ENCODE measurements around the gene MAP7. TPM values are rescaled to one million over a fixed set of nuclear protein-coding genes. Genes with fewer than 3 reads are reported as not detected.

The MAP7 gene
- total and polyA plus RNA-seq, 2 of the 13 experiments (the other 11 are each of a cell fraction or from before 2014, with no cell fraction given) = 0.04 TPM; not detected in 1

DNA sequence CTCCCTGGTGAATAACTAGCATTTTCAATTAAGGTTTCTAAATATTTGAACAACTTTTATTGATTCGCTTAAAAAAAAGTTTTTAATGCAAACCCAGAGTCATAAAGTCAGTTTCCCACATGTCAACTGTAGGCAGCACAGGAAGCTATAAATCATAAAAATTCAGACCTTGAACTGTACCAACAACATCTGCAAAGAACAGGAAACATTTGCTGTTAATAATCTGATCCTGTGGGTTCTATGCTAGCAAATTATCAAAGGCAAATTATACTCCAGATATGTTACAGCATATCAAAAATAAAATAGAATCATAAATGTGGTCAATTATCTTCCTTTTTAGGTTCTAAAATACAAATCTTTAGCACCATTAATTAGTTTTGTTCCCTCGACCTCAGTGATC is 16.6 kb upstream of the MAP7 start:
- Histone ChIP-seq H3K79me2 (ENCODE audit: insufficient read depth, low read length) (no peaks in the 10 kb centered on the region), H2AFZ (ENCODE audit: low read length) (no peak overlapping the region), H3K27me3 (ENCODE audit: control insufficient read depth in 1 of 2, insufficient read depth in 2 of 2, low read length in 2 of 2) (peaks cover 0 to 6% of the 10 kb centered on the region in 2 experiments; a peak in 2 of 5 replicates), H3K27ac (ENCODE audit: extremely low read length, insufficient read depth, low read length) (no peak overlapping the region), H3K36me3 (replicated peaks in 1 of 2; ENCODE audit: control insufficient read depth in 1 of 2, insufficient read depth in 2 of 2, low read length in 2 of 2) (no peaks in the 10 kb centered on the region), H3K9me3 (ENCODE audit: low read length) (peaks cover 16% of the 10 kb centered on the region; the same call in 1 of the 2 replicates), H3K4me3 (replicated peaks in 1 of 3; ENCODE audit: insufficient read depth in 1 of 3, low read depth in 2 of 3, low read length in 3 of 3) (no peak overlapping the region), H3K4me2 (ENCODE audit: low read depth, low read length) (no peak overlapping the region), H3K9ac (ENCODE audit: insufficient read depth, low read depth, low read length) (no peak overlapping the region), H4K20me1 (ENCODE audit: insufficient read depth, low read length) (no peaks in the 10 kb centered on the region), H3K4me1 (ENCODE audit: insufficient read depth, low read length) (no peaks in the 10 kb centered on the region)
- in situ Hi-C loops (cut with HindIII; ENCODE audit: extremely low pct_ligation_motif_present, low pct_unique_long_range_greater_than_20kb) (no loop called here), intact Hi-C loops (cut with micrococcal nuclease; ENCODE audit: unreplicated experiment) (no loop called here)
- ATAC-seq = no peak
- no peak for DNase-seq (ENCODE audit: low spot score)
- no peak for FAIRE-seq
- ChIA-PET POLR2A (no interaction called here), CTCF (ENCODE audit: low intra/inter-chr PET ratio, low total read pairs) (no interaction called here)
- 0% methylated on average over 2 of the region's 2 CpGs for WGBS (ENCODE audit: low lambda C conversion rate)
- no TSS peak for BruUV-seq (replicated peaks)
- TF ChIP-seq PCBP2 (optimal IDR thresholded peaks at IDR 0.05; ENCODE audit: low read depth, low read length, poor library complexity, severe bottlenecking) = no peak
- no peak for TF ChIP-seq RBFOX2 (IDR thresholded peaks at IDR 0.05; ENCODE audit: low read depth, low read length)
- TF ChIP-seq, protein P1, sequence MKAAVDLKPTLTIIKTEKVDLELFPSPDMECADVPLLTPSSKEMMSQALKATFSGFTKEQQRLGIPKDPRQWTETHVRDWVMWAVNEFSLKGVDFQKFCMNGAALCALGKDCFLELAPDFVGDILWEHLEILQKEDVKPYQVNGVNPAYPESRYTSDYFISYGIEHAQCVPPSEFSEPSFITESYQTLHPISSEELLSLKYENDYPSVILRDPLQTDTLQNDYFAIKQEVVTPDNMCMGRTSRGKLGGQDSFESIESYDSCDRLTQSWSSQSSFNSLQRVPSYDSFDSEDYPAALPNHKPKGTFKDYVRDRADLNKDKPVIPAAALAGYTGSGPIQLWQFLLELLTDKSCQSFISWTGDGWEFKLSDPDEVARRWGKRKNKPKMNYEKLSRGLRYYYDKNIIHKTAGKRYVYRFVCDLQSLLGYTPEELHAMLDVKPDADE (CRISPR knock-in tag; IDR thresholded peaks at IDR 0.05) = no peak
- no peak for TF ChIP-seq MTF2 (CRISPR knock-in tag; IDR thresholded peaks at IDR 0.05; ENCODE audit: borderline replicate concordance)
- no peak for TF ChIP-seq POLR2AphosphoS2 (IDR thresholded peaks at IDR 0.05; ENCODE audit: low read depth, low read length)

DNA sequence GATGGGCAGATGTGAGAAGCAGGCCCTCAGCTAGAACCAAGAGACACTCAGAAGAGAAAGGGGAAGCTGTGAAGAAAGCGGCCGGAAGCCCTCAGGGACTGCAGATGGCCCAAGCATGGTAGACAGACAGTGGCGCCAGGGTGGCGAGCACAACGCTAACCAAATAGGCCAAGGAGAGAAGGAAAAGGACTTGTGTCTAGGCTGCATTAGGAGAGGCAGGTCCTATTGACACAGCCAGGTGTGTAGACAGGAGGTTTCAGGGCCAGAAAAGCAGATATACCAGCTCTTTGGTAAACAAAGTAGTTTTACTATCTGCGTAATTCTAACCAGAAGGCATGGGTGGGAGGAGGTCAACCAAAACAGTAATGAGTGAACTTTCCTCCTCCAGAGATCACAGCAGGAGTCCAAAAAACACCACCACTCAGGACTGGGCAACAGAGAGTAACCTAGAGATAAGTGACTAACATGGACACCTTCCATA is 15.8 kb upstream of the MAP7 start:
- no peaks in the 10 kb centered on the region for H3K79me2 ChIP-seq (ENCODE audit: insufficient read depth, low read length)
- H3K27ac ChIP-seq (ENCODE audit: extremely low read length, insufficient read depth, low read length) = no peak overlapping the region
- 38% methylated on average over 6 of the region's 6 CpGs for WGBS (ENCODE audit: low lambda C conversion rate)
- POLR2A ChIA-PET = no interaction called here
- FAIRE-seq (no peak), ATAC-seq (no peak), DNase-seq (ENCODE audit: low spot score) (no peak)
- H3K4me2 ChIP-seq (ENCODE audit: low read depth, low read length) = no peak overlapping the region
- peaks cover 8% of the 10 kb centered on the region; the same call in 1 of the 2 replicates for H3K9me3 ChIP-seq (ENCODE audit: low read length)
- CTCF ChIA-PET (ENCODE audit: low intra/inter-chr PET ratio, low total read pairs) = no interaction called here
- peaks cover 0 to 11% of the 10 kb centered on the region in 2 experiments; a peak in 2 of 5 replicates for H3K27me3 ChIP-seq (ENCODE audit: control insufficient read depth in 1 of 2, insufficient read depth in 2 of 2, low read length in 2 of 2)
- intact Hi-C loops (cut with micrococcal nuclease; ENCODE audit: unreplicated experiment) (no loop called here), in situ Hi-C loops (cut with HindIII; ENCODE audit: extremely low pct_ligation_motif_present, low pct_unique_long_range_greater_than_20kb) (no loop called here)
- H3K4me1 ChIP-seq (ENCODE audit: insufficient read depth, low read length) = no peaks in the 10 kb centered on the region
- H2AFZ ChIP-seq (ENCODE audit: low read length) = no peak overlapping the region
- no peak overlapping the region for H3K4me3 ChIP-seq (replicated peaks in 1 of 3; ENCODE audit: insufficient read depth in 1 of 3, low read depth in 2 of 3, low read length in 3 of 3)
- BruUV-seq (replicated peaks) = no TSS peak
- no peaks in the 10 kb centered on the region for H3K36me3 ChIP-seq (replicated peaks in 1 of 2; ENCODE audit: control insufficient read depth in 1 of 2, insufficient read depth in 2 of 2, low read length in 2 of 2)
- no peaks in the 10 kb centered on the region for H4K20me1 ChIP-seq (ENCODE audit: insufficient read depth, low read length)
- H3K9ac ChIP-seq (ENCODE audit: insufficient read depth, low read depth, low read length) = no peak overlapping the region
- TF ChIP-seq GPN1 (CRISPR knock-in tag; IDR thresholded peaks at IDR 0.05; ENCODE audit: borderline replicate concordance) (no peak), TEAD2 (CRISPR knock-in tag; IDR thresholded peaks at IDR 0.05) (no peak), SOX5 (CRISPR knock-in tag; IDR thresholded peaks at IDR 0.05; ENCODE audit: borderline replicate concordance) (no peak), ZNF451 (CRISPR knock-in tag; IDR thresholded peaks at IDR 0.05) (no peak), MTA1 (CRISPR knock-in tag; IDR thresholded peaks at IDR 0.05; ENCODE audit: borderline replicate concordance) (no peak), FIP1L1 (IDR thresholded peaks at IDR 0.05; ENCODE audit: borderline replicate concordance, insufficient read depth, low read depth, low read length) (no peak), ZMYM3 (CRISPR knock-in tag; IDR thresholded peaks at IDR 0.05) (no peak)
- TF ChIP-seq, protein P2, sequence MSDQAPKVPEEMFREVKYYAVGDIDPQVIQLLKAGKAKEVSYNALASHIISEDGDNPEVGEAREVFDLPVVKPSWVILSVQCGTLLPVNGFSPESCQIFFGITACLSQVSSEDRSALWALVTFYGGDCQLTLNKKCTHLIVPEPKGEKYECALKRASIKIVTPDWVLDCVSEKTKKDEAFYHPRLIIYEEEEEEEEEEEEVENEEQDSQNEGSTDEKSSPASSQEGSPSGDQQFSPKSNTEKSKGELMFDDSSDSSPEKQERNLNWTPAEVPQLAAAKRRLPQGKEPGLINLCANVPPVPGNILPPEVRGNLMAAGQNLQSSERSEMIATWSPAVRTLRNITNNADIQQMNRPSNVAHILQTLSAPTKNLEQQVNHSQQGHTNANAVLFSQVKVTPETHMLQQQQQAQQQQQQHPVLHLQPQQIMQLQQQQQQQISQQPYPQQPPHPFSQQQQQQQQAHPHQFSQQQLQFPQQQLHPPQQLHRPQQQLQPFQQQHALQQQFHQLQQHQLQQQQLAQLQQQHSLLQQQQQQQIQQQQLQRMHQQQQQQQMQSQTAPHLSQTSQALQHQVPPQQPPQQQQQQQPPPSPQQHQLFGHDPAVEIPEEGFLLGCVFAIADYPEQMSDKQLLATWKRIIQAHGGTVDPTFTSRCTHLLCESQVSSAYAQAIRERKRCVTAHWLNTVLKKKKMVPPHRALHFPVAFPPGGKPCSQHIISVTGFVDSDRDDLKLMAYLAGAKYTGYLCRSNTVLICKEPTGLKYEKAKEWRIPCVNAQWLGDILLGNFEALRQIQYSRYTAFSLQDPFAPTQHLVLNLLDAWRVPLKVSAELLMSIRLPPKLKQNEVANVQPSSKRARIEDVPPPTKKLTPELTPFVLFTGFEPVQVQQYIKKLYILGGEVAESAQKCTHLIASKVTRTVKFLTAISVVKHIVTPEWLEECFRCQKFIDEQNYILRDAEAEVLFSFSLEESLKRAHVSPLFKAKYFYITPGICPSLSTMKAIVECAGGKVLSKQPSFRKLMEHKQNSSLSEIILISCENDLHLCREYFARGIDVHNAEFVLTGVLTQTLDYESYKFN (CRISPR knock-in tag; conservative IDR thresholded peaks at IDR 0.05) = no peak
- TF ChIP-seq, protein P3, sequence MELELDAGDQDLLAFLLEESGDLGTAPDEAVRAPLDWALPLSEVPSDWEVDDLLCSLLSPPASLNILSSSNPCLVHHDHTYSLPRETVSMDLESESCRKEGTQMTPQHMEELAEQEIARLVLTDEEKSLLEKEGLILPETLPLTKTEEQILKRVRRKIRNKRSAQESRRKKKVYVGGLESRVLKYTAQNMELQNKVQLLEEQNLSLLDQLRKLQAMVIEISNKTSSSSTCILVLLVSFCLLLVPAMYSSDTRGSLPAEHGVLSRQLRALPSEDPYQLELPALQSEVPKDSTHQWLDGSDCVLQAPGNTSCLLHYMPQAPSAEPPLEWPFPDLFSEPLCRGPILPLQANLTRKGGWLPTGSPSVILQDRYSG (CRISPR knock-in tag; IDR thresholded peaks at IDR 0.05) = no peak

Data from HepG2 (cell line).